Neural cell (in vitro differentiated cells): Measurements from ENCODE around the gene DCAF5. TPM values are rescaled to one million over a fixed set of nuclear protein-coding genes. Genes with fewer than 3 reads are reported as not detected.
A peak's percentile ranks its signal among the peaks of the same experiment; 100 is the strongest.

Experiments
- H2AFZ ChIP-seq: fragments of 200-600, 300-800 bp; sonication (generic), shearing (Covaris generic); 2 replicates; pipeline ENCODE4 v1.6.0; 2014; ENCODE audit warnings: low read depth, mild to moderate bottlenecking, antibody characterized with exemption, low read length, moderate library complexity
- H3F3A ChIP-seq: fragments of 200-600 bp; shearing (Covaris generic); 2 replicates; pipeline ENCODE4 v1.6.1; 2016; ENCODE audit warnings: mild to moderate bottlenecking, moderate library complexity, mixed read lengths, antibody characterized with exemption, low read length; ENCODE audit not compliant: insufficient read depth, poor library complexity, severe bottlenecking
- H3K27ac ChIP-seq: fragments of 200-600, 300-800 bp; sonication (generic), shearing (Covaris generic); 2 replicates; pipeline ENCODE4 v1.5.1; 2014; ENCODE audit warnings: mild to moderate bottlenecking, low read length, moderate library complexity
- H3K27me3 ChIP-seq: fragments of 300-800, 200-600 bp; sonication (generic), shearing (Covaris generic); 2 replicates; pipeline ENCODE4 v1.6.0; 2014; ENCODE audit warnings: mild to moderate bottlenecking, low read depth, low read length, moderate library complexity; ENCODE audit not compliant: insufficient read depth
- H3K36me3 ChIP-seq: fragments of 300-800, 200-600 bp; sonication (generic), shearing (Covaris generic); 2 replicates; pipeline ENCODE4 v1.5.1; 2014; ENCODE audit warnings: mild to moderate bottlenecking, antibody characterized with exemption, low read length, moderate library complexity; ENCODE audit not compliant: insufficient read depth
- H3K4me2 ChIP-seq: fragments of 300-800, 200-600 bp; sonication (generic), shearing (Covaris generic); 2 replicates; pipeline ENCODE4 v1.6.0; 2014; ENCODE audit warnings: mild to moderate bottlenecking, low read length
- H3K4me3 ChIP-seq: fragments of 300-800, 200-600 bp; sonication (generic), shearing (Covaris generic); 2 replicates; pipeline ENCODE4 v1.5.1; 2014; ENCODE audit warnings: mild to moderate bottlenecking, low read length, moderate library complexity
- H3K79me2 ChIP-seq: fragments of 200-600 bp; shearing (Covaris generic); replicated peaks from 2 replicates; pipeline ENCODE4 v1.6.0; 2014; ENCODE audit warnings: mild to moderate bottlenecking, low read length, moderate library complexity; ENCODE audit not compliant: insufficient read depth
- H3K9ac ChIP-seq: fragments of 300-800, 200-600 bp; sonication (generic), shearing (Covaris generic); 2 replicates; pipeline ENCODE4 v1.6.1; 2016; ENCODE audit warnings: mild to moderate bottlenecking, low read length, mixed read lengths
- H3K9me2 ChIP-seq: fragments of 200-600 bp; shearing (Covaris generic); 2 replicates; pipeline ENCODE4 v1.6.1; 2016; ENCODE audit warnings: mild to moderate bottlenecking, low read length, mixed read lengths; ENCODE audit not compliant: insufficient read depth
- H3K9me3 ChIP-seq: fragments of 200-600, 300-800 bp; sonication (generic), shearing (Covaris generic); 2 replicates; pipeline ENCODE4 v1.6.1; 2016; ENCODE audit warnings: mild to moderate bottlenecking, mixed run types, low read length, moderate library complexity, mixed read lengths
- H4K20me1 ChIP-seq: fragments of 200-600 bp; shearing (Covaris generic); 2 replicates; pipeline ENCODE4 v1.6.1; 2016; ENCODE audit warnings: mild to moderate bottlenecking, mixed run types; ENCODE audit not compliant: insufficient read depth
- EP300 ChIP-seq: fragments of 450-650 bp; conservative IDR thresholded peaks from 2 replicates; pipeline ENCODE4 v1.6.1; 2014; ENCODE audit warnings: antibody characterized with exemption, mild to moderate bottlenecking, moderate library complexity; ENCODE audit not compliant: poor library complexity, severe bottlenecking
- EZH2 ChIP-seq: fragments of 200-600, 300-800 bp; shearing (Covaris generic), sonication (generic); IDR thresholded peaks from 2 replicates; pipeline ENCODE4 v1.6.1; 2014; ENCODE audit warnings: antibody characterized with exemption, low read length, borderline replicate concordance, mild to moderate bottlenecking; ENCODE audit not compliant: insufficient read depth, poor library complexity, severe bottlenecking
- MXI1 ChIP-seq: fragments of 450-650 bp; conservative IDR thresholded peaks from 2 replicates; pipeline ENCODE4 v1.6.1; 2014; ENCODE audit warnings: antibody characterized with exemption, mild to moderate bottlenecking; ENCODE audit not compliant: poor library complexity, severe bottlenecking
- POLR2AphosphoS5 ChIP-seq: IDR thresholded peaks from 2 replicates; pipeline ENCODE4 v1.6.1; 2012
- RAD21 ChIP-seq: fragments of 450-650 bp; conservative IDR thresholded peaks from 2 replicates; pipeline ENCODE4 v1.6.1; 2014; ENCODE audit warnings: antibody characterized with exemption, mild to moderate bottlenecking, moderate library complexity
- SMC3 ChIP-seq: fragments of 450-650 bp; conservative IDR thresholded peaks from 2 replicates; pipeline ENCODE4 v1.6.1; 2014; ENCODE audit warnings: antibody characterized with exemption, mild to moderate bottlenecking, moderate library complexity; ENCODE audit not compliant: poor library complexity
- polyA minus RNA-seq: library from RNA; depleted of rRNA, polyadenylated mRNA; stranded (reverse); fragments of >200 nt; gene quantifications from 2 replicates; pipeline ENCODE4 v1.2.3, GENCODE V29; 2014
- polyA plus RNA-seq: library from polyadenylated mRNA; depleted of rRNA; stranded (reverse); fragments of >200 nt; gene quantifications from 2 replicates; pipeline ENCODE4 v1.2.3, GENCODE V29; 2014
- TF ChIP-seq, protein P1 (sequence below): fragments of 450-650 bp; IDR thresholded peaks from 2 replicates; pipeline ENCODE4 v1.5.1; 2014; ENCODE audit warnings: antibody characterized with exemption, mild to moderate bottlenecking, moderate library complexity; ENCODE audit not compliant: poor library complexity, severe bottlenecking

DCAF5 gene, protein sequence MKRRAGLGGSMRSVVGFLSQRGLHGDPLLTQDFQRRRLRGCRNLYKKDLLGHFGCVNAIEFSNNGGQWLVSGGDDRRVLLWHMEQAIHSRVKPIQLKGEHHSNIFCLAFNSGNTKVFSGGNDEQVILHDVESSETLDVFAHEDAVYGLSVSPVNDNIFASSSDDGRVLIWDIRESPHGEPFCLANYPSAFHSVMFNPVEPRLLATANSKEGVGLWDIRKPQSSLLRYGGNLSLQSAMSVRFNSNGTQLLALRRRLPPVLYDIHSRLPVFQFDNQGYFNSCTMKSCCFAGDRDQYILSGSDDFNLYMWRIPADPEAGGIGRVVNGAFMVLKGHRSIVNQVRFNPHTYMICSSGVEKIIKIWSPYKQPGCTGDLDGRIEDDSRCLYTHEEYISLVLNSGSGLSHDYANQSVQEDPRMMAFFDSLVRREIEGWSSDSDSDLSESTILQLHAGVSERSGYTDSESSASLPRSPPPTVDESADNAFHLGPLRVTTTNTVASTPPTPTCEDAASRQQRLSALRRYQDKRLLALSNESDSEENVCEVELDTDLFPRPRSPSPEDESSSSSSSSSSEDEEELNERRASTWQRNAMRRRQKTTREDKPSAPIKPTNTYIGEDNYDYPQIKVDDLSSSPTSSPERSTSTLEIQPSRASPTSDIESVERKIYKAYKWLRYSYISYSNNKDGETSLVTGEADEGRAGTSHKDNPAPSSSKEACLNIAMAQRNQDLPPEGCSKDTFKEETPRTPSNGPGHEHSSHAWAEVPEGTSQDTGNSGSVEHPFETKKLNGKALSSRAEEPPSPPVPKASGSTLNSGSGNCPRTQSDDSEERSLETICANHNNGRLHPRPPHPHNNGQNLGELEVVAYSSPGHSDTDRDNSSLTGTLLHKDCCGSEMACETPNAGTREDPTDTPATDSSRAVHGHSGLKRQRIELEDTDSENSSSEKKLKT
- polyA plus RNA-seq: 33.5 and 34.6 TPM in 2 replicates
- 66.3 and 67.0 TPM in 2 replicates for polyA minus RNA-seq

- Histone ChIP-seq H3K27me3 (no peaks in the 10 kb centered on the region), H3F3A (no peaks in the 10 kb centered on the region), H3K9me2 (no peaks in the 10 kb centered on the region), H3K4me2 (peak within 1 kb of the TSS; percentile 81), H3K9me3 (no peaks in the 10 kb centered on the region), H4K20me1 (no peaks in the 10 kb centered on the region), H3K36me3 (no peaks in the 10 kb centered on the region), H3K4me3 (peak within 1 kb of the TSS; percentile 92), H3K79me2 (peaks cover 33% of the 10 kb centered on the region), H3K27ac (peak within 1 kb of the TSS; percentile 86), H3K9ac (peak within 1 kb of the TSS; percentile 91), H2AFZ (peak within 1 kb of the TSS; percentile 60)
- TF ChIP-seq EZH2: no peak
- TF ChIP-seq, protein P1, sequence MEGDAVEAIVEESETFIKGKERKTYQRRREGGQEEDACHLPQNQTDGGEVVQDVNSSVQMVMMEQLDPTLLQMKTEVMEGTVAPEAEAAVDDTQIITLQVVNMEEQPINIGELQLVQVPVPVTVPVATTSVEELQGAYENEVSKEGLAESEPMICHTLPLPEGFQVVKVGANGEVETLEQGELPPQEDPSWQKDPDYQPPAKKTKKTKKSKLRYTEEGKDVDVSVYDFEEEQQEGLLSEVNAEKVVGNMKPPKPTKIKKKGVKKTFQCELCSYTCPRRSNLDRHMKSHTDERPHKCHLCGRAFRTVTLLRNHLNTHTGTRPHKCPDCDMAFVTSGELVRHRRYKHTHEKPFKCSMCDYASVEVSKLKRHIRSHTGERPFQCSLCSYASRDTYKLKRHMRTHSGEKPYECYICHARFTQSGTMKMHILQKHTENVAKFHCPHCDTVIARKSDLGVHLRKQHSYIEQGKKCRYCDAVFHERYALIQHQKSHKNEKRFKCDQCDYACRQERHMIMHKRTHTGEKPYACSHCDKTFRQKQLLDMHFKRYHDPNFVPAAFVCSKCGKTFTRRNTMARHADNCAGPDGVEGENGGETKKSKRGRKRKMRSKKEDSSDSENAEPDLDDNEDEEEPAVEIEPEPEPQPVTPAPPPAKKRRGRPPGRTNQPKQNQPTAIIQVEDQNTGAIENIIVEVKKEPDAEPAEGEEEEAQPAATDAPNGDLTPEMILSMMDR: no peak
- TF ChIP-seq POLR2AphosphoS5: peak; percentile 89
- TF ChIP-seq EP300: no peak
- no peak for TF ChIP-seq SMC3
- TF ChIP-seq MXI1: no peak
- TF ChIP-seq RAD21: no peak
Observed at GRCh38 chr14:69152902-69153151, at the start of gene DCAF5. Gene DCAF5, minus strand, starts transcription at chr14:69153119. Its CDS starts 141 bp downstream, at chr14:69152978.

DNA sequence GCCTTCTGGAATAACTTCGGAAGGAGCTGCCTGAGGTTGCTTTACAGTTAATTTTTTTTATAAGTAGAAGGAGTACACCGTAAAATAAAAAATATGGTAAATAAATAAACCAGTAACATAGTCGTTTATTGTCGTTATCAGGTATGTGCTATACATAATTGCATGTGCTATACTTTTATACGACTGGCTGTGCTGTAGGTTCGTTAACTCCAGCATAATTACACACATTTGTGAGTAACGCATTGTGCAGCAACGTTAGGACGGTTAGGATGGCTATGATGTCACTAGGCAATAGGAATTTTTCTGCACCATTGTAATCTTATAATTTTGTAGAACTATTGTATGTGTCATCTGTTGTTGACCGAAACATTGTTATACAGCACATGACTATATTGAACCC is 46.9 kb upstream of the DCAF5 start:
- Histone ChIP-seq H3K4me3 (no peak overlapping the region), H3F3A (no peaks in the 10 kb centered on the region)

More for the DNA sequence above, 46.9 kb upstream of the DCAF5 start:
- H3K36me3 ChIP-seq: peaks cover 5% of the 10 kb centered on the region
- no peak overlapping the region for H3K4me2 ChIP-seq
- TF ChIP-seq, protein P1: no peak
- TF ChIP-seq RAD21: no peak
- H3K27me3 ChIP-seq: no peaks in the 10 kb centered on the region
- no peaks in the 10 kb centered on the region for H3K9me3 ChIP-seq
- H3K27ac ChIP-seq: no peak overlapping the region
- no peak overlapping the region for H3K9ac ChIP-seq
- H3K9me2 ChIP-seq: no peaks in the 10 kb centered on the region
- no peaks in the 10 kb centered on the region for H4K20me1 ChIP-seq
- peaks cover 11% of the 10 kb centered on the region for H3K79me2 ChIP-seq
- H2AFZ ChIP-seq: no peak overlapping the region
